GM12875 (cell line): Measurements from ENCODE around the gene CDCP1.

Experiments
- H3K4me3 ChIP-seq: one replicate; pipeline ENCODE4 v1.5.1; 2011; ENCODE audit warnings: low read depth, low read length, control low read depth
- TF ChIP-seq, protein P1 (sequence below): IDR thresholded peaks from 2 replicates; pipeline ENCODE4 v1.5.1; 2011; ENCODE audit warnings: low read depth, mild to moderate bottlenecking, control low read depth, inconsistent platforms, low read length, moderate library complexity, borderline replicate concordance; ENCODE audit not compliant: insufficient read depth

Gene CDCP1

GRCh38 chr3:45109771-45110508 lies 36.2 kb downstream of the CDCP1 start:
- H3K4me3 ChIP-seq, result no peak overlapping the region

DNA sequence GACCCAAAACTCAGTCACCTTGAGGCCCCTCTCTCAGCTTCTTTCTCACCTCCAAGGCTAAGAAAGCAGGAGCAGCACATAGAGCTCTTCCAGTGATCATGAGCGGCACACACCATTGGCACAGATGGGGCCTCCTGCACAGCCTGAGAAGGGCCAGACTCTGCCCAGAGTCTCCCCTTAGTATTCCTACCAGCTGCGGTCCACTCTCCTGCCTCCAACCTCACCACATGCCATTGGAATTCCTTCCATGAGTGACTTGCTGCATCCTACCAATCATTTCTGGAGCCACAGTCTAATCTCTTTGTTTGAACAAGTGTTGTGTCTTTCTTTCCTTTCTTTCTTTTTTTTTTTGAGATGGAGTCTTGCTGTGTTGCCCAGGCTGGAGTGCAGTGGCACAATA lies 39.3 kb downstream of the CDCP1 start:
- TF ChIP-seq, protein P1, sequence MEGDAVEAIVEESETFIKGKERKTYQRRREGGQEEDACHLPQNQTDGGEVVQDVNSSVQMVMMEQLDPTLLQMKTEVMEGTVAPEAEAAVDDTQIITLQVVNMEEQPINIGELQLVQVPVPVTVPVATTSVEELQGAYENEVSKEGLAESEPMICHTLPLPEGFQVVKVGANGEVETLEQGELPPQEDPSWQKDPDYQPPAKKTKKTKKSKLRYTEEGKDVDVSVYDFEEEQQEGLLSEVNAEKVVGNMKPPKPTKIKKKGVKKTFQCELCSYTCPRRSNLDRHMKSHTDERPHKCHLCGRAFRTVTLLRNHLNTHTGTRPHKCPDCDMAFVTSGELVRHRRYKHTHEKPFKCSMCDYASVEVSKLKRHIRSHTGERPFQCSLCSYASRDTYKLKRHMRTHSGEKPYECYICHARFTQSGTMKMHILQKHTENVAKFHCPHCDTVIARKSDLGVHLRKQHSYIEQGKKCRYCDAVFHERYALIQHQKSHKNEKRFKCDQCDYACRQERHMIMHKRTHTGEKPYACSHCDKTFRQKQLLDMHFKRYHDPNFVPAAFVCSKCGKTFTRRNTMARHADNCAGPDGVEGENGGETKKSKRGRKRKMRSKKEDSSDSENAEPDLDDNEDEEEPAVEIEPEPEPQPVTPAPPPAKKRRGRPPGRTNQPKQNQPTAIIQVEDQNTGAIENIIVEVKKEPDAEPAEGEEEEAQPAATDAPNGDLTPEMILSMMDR, result no peak

More at GRCh38 chr3:45109771-45110508, 36.2 kb downstream of the CDCP1 start:
- TF ChIP-seq, protein P1, result no peak

GRCh38 chr3:45105855-45106671 lies 40.1 kb downstream of the CDCP1 start:
- H3K4me3 ChIP-seq, result no peak overlapping the region
- TF ChIP-seq, protein P1, result no peak

More for the DNA sequence above, 39.3 kb downstream of the CDCP1 start:
- H3K4me3 ChIP-seq, result no peak overlapping the region

GRCh38 chr3:45104715-45105711 lies 41.2 kb downstream of the CDCP1 start:
- TF ChIP-seq, protein P1, result no peak
- no peak overlapping the region for H3K4me3 ChIP-seq

GRCh38 chr3:45103753-45104714 lies 42.1 kb downstream of the CDCP1 start:
- TF ChIP-seq, protein P1, result no peak
- H3K4me3 ChIP-seq, result no peak overlapping the region

DNA sequence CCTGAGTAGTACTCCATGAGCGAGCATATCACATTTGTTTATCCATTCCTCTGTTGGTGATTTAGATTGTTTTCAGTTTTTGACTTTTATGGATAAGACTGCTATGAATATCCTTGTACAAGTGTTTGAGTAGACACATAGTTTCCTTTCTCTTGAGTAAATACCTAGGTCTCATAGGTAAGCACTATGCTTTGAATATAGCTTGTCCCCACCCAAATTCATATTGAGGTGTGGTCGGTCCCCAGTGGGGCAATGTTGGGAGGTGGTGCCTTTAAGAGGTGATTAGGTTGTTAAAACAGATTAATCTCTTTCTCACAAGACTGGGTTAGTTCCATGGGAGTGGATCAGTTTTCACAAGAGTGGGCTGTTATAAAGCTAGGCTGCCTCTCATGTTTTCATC lies 42.8 kb downstream of the CDCP1 start:
- TF ChIP-seq, protein P1, result no peak
- no peak overlapping the region for H3K4me3 ChIP-seq
